ENCODE results near the gene CDC73. TPM values are rescaled to one million over a fixed set of nuclear protein-coding genes. Genes with fewer than 3 reads are reported as not detected.

Gene CDC73
- total RNA-seq, 1 donor from 2014 or later, result 49.2 TPM

- TF ChIP-seq EZH2 (IDR thresholded peaks at IDR 0.05) (no peak), EZH2phosphoT487 (IDR thresholded peaks at IDR 0.05) (no peak)
- TF ChIP-seq, protein P1, sequence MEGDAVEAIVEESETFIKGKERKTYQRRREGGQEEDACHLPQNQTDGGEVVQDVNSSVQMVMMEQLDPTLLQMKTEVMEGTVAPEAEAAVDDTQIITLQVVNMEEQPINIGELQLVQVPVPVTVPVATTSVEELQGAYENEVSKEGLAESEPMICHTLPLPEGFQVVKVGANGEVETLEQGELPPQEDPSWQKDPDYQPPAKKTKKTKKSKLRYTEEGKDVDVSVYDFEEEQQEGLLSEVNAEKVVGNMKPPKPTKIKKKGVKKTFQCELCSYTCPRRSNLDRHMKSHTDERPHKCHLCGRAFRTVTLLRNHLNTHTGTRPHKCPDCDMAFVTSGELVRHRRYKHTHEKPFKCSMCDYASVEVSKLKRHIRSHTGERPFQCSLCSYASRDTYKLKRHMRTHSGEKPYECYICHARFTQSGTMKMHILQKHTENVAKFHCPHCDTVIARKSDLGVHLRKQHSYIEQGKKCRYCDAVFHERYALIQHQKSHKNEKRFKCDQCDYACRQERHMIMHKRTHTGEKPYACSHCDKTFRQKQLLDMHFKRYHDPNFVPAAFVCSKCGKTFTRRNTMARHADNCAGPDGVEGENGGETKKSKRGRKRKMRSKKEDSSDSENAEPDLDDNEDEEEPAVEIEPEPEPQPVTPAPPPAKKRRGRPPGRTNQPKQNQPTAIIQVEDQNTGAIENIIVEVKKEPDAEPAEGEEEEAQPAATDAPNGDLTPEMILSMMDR (IDR thresholded peaks at IDR 0.05), result no peak
- H3K79me2 ChIP-seq (ENCODE audit: low read depth), result peaks cover 49% of the 10 kb centered on the region
- DNase-seq (ENCODE audit: low spot score), result no peak
These were observed 79.2 kb downstream of the CDC73 start for GRCh38 chr1:193201021-193201420.

DNA sequence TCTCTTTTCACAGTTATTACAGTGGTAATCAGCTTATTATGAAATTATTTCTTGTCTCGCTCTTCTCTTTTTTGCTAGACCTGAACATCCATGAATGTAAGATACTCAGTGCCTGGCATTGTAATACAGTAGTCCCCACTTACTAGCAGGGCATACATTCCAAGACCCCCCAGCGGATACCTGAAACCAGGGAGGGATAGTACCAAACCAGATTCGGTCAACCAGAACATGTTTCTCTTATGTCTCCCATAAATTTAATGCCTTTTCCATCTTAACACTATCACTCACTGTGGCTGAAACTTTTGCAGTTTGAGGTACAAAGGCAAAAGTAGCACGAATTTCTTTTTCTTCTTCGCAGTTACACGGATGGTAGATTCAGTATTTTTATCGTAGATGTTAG lies 89.2 kb downstream of the CDC73 start:
- H3K4me3 ChIP-seq, result no peak overlapping the region
- H3K36me3 ChIP-seq, result peaks cover 9% of the 10 kb centered on the region
- Mint-ChIP-seq H3K4me1 (no peaks in the 10 kb centered on the region), H3K9me3 (peaks cover 26% of the 10 kb centered on the region), H3K27ac (no peak overlapping the region), H3K36me3 (peaks cover 66% of the 10 kb centered on the region), H3K27me3 (ENCODE audit: insufficient read depth, low read depth) (no peaks in the 10 kb centered on the region), H3K4me3 (no peak overlapping the region)
- H3K9ac ChIP-seq, result no peak overlapping the region
- H3K4me2 ChIP-seq, result no peak overlapping the region
- H3K9me3 ChIP-seq (ENCODE audit: low read depth), result no peaks in the 10 kb centered on the region
- no peak overlapping the region for H3K27ac ChIP-seq
- TF ChIP-seq EZH2phosphoT487 (IDR thresholded peaks at IDR 0.05), result no peak
- no peak for TF ChIP-seq EZH2 (IDR thresholded peaks at IDR 0.05)
- TF ChIP-seq, protein P1 (IDR thresholded peaks at IDR 0.05), result no peak
- no peak for DNase-seq (ENCODE audit: low spot score)
- no peaks in the 10 kb centered on the region for H3K4me1 ChIP-seq
- no peak overlapping the region for H2AFZ ChIP-seq (replicated peaks)
- H3K27me3 ChIP-seq, result no peaks in the 10 kb centered on the region
- no peaks in the 10 kb centered on the region for H3F3A ChIP-seq (ENCODE audit: low read depth)
- H3K79me2 ChIP-seq (ENCODE audit: low read depth), result no peaks in the 10 kb centered on the region
- no peaks in the 10 kb centered on the region for H4K20me1 ChIP-seq (ENCODE audit: low read depth)

More at GRCh38 chr1:193201021-193201420, 79.2 kb downstream of the CDC73 start:
- H3K4me1 ChIP-seq, result no peaks in the 10 kb centered on the region
- Mint-ChIP-seq H3K4me1 (no peaks in the 10 kb centered on the region), H3K27ac (no peak overlapping the region), H3K4me3 (no peak overlapping the region), H3K36me3 (peaks cover 30% of the 10 kb centered on the region), H3K27me3 (ENCODE audit: insufficient read depth, low read depth) (no peaks in the 10 kb centered on the region), H3K9me3 (peaks cover 10% of the 10 kb centered on the region)
- no peak overlapping the region for H3K4me2 ChIP-seq
- H3K9me3 ChIP-seq (ENCODE audit: low read depth), result no peaks in the 10 kb centered on the region
- H3K9ac ChIP-seq, result no peak overlapping the region
- no peak overlapping the region for H3K4me3 ChIP-seq
- H3K27me3 ChIP-seq, result no peaks in the 10 kb centered on the region
- H2AFZ ChIP-seq (replicated peaks), result no peak overlapping the region
- H3K36me3 ChIP-seq, result no peaks in the 10 kb centered on the region
- H3F3A ChIP-seq (ENCODE audit: low read depth), result no peaks in the 10 kb centered on the region
- no peak overlapping the region for H3K27ac ChIP-seq
- H4K20me1 ChIP-seq (ENCODE audit: low read depth), result no peaks in the 10 kb centered on the region

- Histone ChIP-seq H3K79me2 (ENCODE audit: low read depth) (no peaks in the 10 kb centered on the region), H3K4me3 (no peak overlapping the region), H3K4me2 (no peak overlapping the region), H3K27ac (no peak overlapping the region), H3F3A (ENCODE audit: low read depth) (peaks cover 1% of the 10 kb centered on the region), H3K9me3 (ENCODE audit: low read depth) (no peaks in the 10 kb centered on the region), H4K20me1 (ENCODE audit: low read depth) (no peaks in the 10 kb centered on the region), H3K27me3 (no peaks in the 10 kb centered on the region), H3K4me1 (peaks cover 4% of the 10 kb centered on the region), H3K9ac (no peak overlapping the region), H2AFZ (replicated peaks) (no peak overlapping the region), H3K36me3 (peaks cover 9% of the 10 kb centered on the region)
- no peak for DNase-seq (ENCODE audit: low spot score)
- TF ChIP-seq EZH2phosphoT487 (IDR thresholded peaks at IDR 0.05), result no peak
- no peak for TF ChIP-seq EZH2 (IDR thresholded peaks at IDR 0.05)
- TF ChIP-seq, protein P1 (IDR thresholded peaks at IDR 0.05), result no peak
- peaks cover 66% of the 10 kb centered on the region for H3K36me3 Mint-ChIP-seq
- H3K4me3 Mint-ChIP-seq, result no peak overlapping the region
- peaks cover 4% of the 10 kb centered on the region for H3K4me1 Mint-ChIP-seq
- no peaks in the 10 kb centered on the region for H3K27me3 Mint-ChIP-seq (ENCODE audit: insufficient read depth, low read depth)
- H3K9me3 Mint-ChIP-seq, result peaks cover 27% of the 10 kb centered on the region
- no peak overlapping the region for H3K27ac Mint-ChIP-seq
These were observed 89.7 kb downstream of the CDC73 start for GRCh38 chr1:193211539-193211938.
